Neuronal stem cell (in vitro differentiated cells): ENCODE data around the gene LRCH3.

Experiments
- DNase-seq: peaks from one replicate; pipeline ENCODE4 v3.0.0-alpha.2; 2013; ENCODE audit warnings: low spot score
- H2AFZ ChIP-seq: one replicate; pipeline ENCODE4 v1.6.1; 2013; ENCODE audit warnings: mild to moderate bottlenecking, low read length, inconsistent platforms
- H2AK5ac ChIP-seq: 2 replicates; pipeline ENCODE4 v1.6.1; 2013; ENCODE audit warnings: low read depth, mild to moderate bottlenecking, inconsistent platforms, low read length, moderate library complexity, mixed read lengths
- H2BK120ac ChIP-seq: 2 replicates; pipeline ENCODE4 v1.6.1; 2013; ENCODE audit warnings: low read depth, mild to moderate bottlenecking, inconsistent platforms, low read length, moderate library complexity, mixed read lengths
- H2BK12ac ChIP-seq: one replicate; pipeline ENCODE4 v1.6.1; 2013; ENCODE audit warnings: low read length, inconsistent platforms
- H2BK15ac ChIP-seq: 2 replicates; pipeline ENCODE4 v1.6.1; 2013; ENCODE audit warnings: mild to moderate bottlenecking, low read length, inconsistent platforms, mixed read lengths
- H2BK5ac ChIP-seq: one replicate; pipeline ENCODE4 v1.6.1; 2013; ENCODE audit warnings: inconsistent platforms, mild to moderate bottlenecking, low read length, moderate library complexity
- H3K14ac ChIP-seq: one replicate; pipeline ENCODE4 v1.6.1; 2013; ENCODE audit warnings: low read length, inconsistent platforms
- H3K18ac ChIP-seq: 2 replicates; pipeline ENCODE4 v1.6.1; 2013; ENCODE audit warnings: low read length, inconsistent platforms
- H3K23ac ChIP-seq: 2 replicates; pipeline ENCODE4 v1.6.1; 2013; ENCODE audit warnings: low read depth, mild to moderate bottlenecking, mixed read lengths, low read length, inconsistent platforms; ENCODE audit not compliant: poor library complexity
- H3K27ac ChIP-seq: replicated peaks from 3 replicates; pipeline ENCODE4 v1.5.1; 2013; ENCODE audit warnings: low read length, inconsistent platforms
- H3K27me3 ChIP-seq, 3 experiments: 2 replicates each; pipeline ENCODE4 v1.6.1; 2013; ENCODE audit warnings: low read length in 3 of 3, mild to moderate bottlenecking in 2 of 3, inconsistent platforms in 1 of 3, low read depth in 1 of 3, mixed read lengths in 1 of 3, moderate library complexity in 1 of 3; ENCODE audit not compliant: control insufficient read depth in 3 of 3, insufficient read depth in 3 of 3
- H3K36me3 ChIP-seq, 2 donors: replicated peaks in 1 of 2; 2 replicates each; pipeline ENCODE4 v1.6.1; 2013; ENCODE audit warnings: low read length in 2 of 2; ENCODE audit not compliant: control insufficient read depth in 2 of 2, insufficient read depth in 2 of 2
- H3K4ac ChIP-seq: 2 replicates; pipeline ENCODE4 v1.6.1; 2013; ENCODE audit warnings: inconsistent platforms, mild to moderate bottlenecking, low read length, moderate library complexity
- H3K4me1 ChIP-seq, 2 donors: 1 replicate in 1 of 2; 2 replicates in 1 of 2; pipeline ENCODE4 v1.6.1; 2013; ENCODE audit warnings: low read length in 2 of 2, low read depth in 1 of 2; ENCODE audit not compliant: control insufficient read depth in 2 of 2, insufficient read depth in 1 of 2
- H3K4me2 ChIP-seq: one replicate; pipeline ENCODE4 v1.6.1; 2013; ENCODE audit warnings: mild to moderate bottlenecking, low read length, inconsistent platforms; ENCODE audit not compliant: insufficient read depth, poor library complexity, severe bottlenecking
- H3K4me3 ChIP-seq, 2 donors: 2 replicates each; pipeline ENCODE4 v1.5.1; 2013; ENCODE audit warnings: low read length in 2 of 2, mild to moderate bottlenecking in 2 of 2, inconsistent platforms in 1 of 2, moderate library complexity in 1 of 2
- H3K79me1 ChIP-seq: one replicate; pipeline ENCODE4 v1.6.1; 2013; ENCODE audit warnings: low read depth, mild to moderate bottlenecking, inconsistent platforms, low read length, moderate library complexity
- H3K9ac ChIP-seq: one replicate; pipeline ENCODE4 v1.6.1; 2013; ENCODE audit warnings: mild to moderate bottlenecking, low read depth, low read length, inconsistent platforms; ENCODE audit not compliant: poor library complexity
- H3K9me3 ChIP-seq, 2 donors: replicated peaks in 1 of 2; 2 replicates each; pipeline versions ENCODE3 to v1.6.1; 2013; ENCODE audit warnings: low read length in 2 of 2, mild to moderate bottlenecking in 2 of 2, inconsistent platforms in 1 of 2, low read depth in 1 of 2, mixed read lengths in 1 of 2, moderate library complexity in 1 of 2; ENCODE audit not compliant: control insufficient read depth in 2 of 2, insufficient read depth in 1 of 2
- H4K8ac ChIP-seq: one replicate; pipeline ENCODE4 v1.6.1; 2013; ENCODE audit warnings: low read depth, mild to moderate bottlenecking, inconsistent platforms, low read length, moderate library complexity
- H4K91ac ChIP-seq: one replicate; pipeline ENCODE4 v1.6.1; 2013; ENCODE audit warnings: low read length, low read depth, mild to moderate bottlenecking, inconsistent platforms; ENCODE audit not compliant: poor library complexity
- WGBS, 2 donors: extraction: QIAGEN DNeasy Blood & Tissue Kit; methylation state at CpG; one replicate each; pipeline ENCODE4 v1.1.7; 2013; ENCODE audit warnings: missing lambda C conversion rate in 2 of 2, mixed read lengths in 1 of 2; ENCODE audit not compliant: insufficient read length in 2 of 2, insufficient replicate concordance in 1 of 2; ENCODE audit errors: extremely low coverage in 2 of 2; 5-methylcytosine and 5-hydroxymethylcytosine counted together

LRCH3 gene

DNA sequence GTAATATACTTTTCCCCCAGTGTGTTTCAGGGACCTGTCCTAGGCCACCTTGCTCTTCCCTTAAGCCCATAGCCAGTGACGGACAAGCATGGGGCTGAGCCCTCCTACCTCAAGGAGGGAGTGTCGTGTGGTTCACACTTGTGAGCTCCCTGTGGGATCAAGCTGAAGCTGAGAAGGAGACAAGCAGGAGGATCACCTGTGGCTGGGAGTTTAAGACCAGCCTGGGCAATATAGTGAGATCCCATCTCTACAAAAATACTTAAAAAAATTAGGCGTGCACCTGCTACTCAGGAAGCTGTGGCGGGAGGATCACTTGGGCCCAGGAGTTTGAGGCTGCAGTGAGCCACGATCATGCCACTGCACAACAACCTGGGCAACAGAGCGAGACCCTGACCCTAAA lies 82.3 kb downstream of the LRCH3 start:
- Histone ChIP-seq H3K36me3 (peaks cover 25 to 87% of the 10 kb centered on the region in 2 donors), H4K8ac (no peak overlapping the region), H3K4ac (no peak overlapping the region), H3K4me3 (no peak overlapping the region), H3K9ac (no peak overlapping the region), H2BK120ac (no peak overlapping the region), H2BK5ac (no peak overlapping the region), H3K27me3 (no peaks in the 10 kb centered on the region), H2AFZ (no peak overlapping the region), H3K18ac (no peak overlapping the region), H3K79me1 (no peaks in the 10 kb centered on the region), H4K91ac (no peak overlapping the region), H3K23ac (no peak overlapping the region), H2BK15ac (no peak overlapping the region), H3K9me3 (peaks cover 4 to 16% of the 10 kb centered on the region in 2 donors), H2AK5ac (no peak overlapping the region), H3K27ac (no peak overlapping the region), H3K14ac (no peak overlapping the region), H3K4me1 (no peaks in the 10 kb centered on the region), H3K4me2 (no peak overlapping the region), H2BK12ac (no peak overlapping the region)
- DNase-seq, result no peak
- WGBS, 2 donors, result no CpG with 5 or more reads among the region's 6 CpGs

DNA sequence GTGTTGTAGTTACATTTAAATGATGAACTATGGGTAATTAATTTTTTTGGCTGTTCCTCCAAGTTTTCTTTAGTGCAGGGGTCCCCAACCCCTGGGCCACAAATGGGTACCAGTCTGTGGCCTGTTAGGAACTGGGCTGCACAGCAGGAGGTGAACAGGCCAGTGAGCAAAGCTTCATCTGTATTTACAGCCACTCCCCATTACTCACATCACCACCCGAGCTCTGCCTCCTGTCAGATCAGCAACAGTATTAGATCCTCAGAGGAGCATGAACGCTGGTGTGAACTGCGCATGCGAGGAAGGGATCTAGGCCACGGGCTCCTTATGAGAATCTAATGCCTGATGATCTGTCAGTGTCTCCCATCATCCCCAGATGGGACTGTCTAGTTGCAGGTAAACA lies 83.0 kb downstream of the LRCH3 start:
- Histone ChIP-seq H3K79me1 (no peaks in the 10 kb centered on the region), H2BK5ac (no peak overlapping the region), H3K4me2 (no peak overlapping the region), H2AFZ (no peak overlapping the region), H3K27me3 (no peaks in the 10 kb centered on the region), H3K9ac (no peak overlapping the region), H2BK120ac (no peak overlapping the region), H3K23ac (no peak overlapping the region), H3K14ac (no peak overlapping the region), H2BK15ac (no peak overlapping the region), H3K4ac (no peak overlapping the region), H4K8ac (no peak overlapping the region), H4K91ac (no peak overlapping the region), H3K18ac (no peak overlapping the region), H2AK5ac (no peak overlapping the region), H3K4me3 (no peak overlapping the region), H3K4me1 (no peaks in the 10 kb centered on the region), H2BK12ac (no peak overlapping the region), H3K27ac (no peak overlapping the region), H3K9me3 (peaks cover 4 to 23% of the 10 kb centered on the region in 2 donors), H3K36me3 (peaks cover 25 to 87% of the 10 kb centered on the region in 2 donors)
- no peak for DNase-seq
- no CpG with 5 or more reads among the region's 5 CpGs for WGBS, 2 donors

DNA sequence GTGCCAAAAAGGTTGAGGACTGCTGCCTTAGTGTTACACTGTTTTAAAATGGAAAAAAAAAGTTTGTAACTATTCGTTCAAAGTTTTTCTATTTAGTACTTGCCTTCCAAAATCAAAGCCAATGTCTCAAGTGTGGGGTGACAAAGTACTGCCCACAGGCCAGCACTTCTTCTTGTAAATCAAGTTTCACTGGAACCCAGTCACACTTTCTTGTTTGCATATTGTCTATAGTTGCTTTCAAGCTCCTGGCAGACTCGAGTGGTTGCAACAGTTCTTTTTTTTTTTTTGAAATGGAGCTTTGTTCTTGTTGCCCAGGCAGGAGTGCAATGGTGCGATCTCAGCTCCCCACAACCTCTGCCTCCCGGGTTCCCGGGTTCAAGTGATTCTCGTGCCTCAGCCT lies 83.6 kb downstream of the LRCH3 start:
- Histone ChIP-seq H2BK12ac (no peak overlapping the region), H4K91ac (no peak overlapping the region), H2BK5ac (no peak overlapping the region), H3K27ac (no peak overlapping the region), H2AFZ (no peak overlapping the region), H2BK15ac (no peak overlapping the region), H3K9ac (no peak overlapping the region), H3K4me2 (no peak overlapping the region), H3K23ac (no peak overlapping the region), H2BK120ac (no peak overlapping the region), H3K79me1 (no peaks in the 10 kb centered on the region), H3K4ac (no peak overlapping the region), H3K4me3 (no peak overlapping the region), H3K36me3 (peaks cover 25 to 89% of the 10 kb centered on the region in 2 donors), H3K18ac (no peak overlapping the region), H3K14ac (no peak overlapping the region), H2AK5ac (no peak overlapping the region), H3K4me1 (no peaks in the 10 kb centered on the region), H3K9me3 (peaks cover 4 to 23% of the 10 kb centered on the region in 2 donors), H3K27me3 (no peaks in the 10 kb centered on the region), H4K8ac (no peak overlapping the region)
- no peak for DNase-seq
- no CpG with 5 or more reads among the region's 6 CpGs for WGBS, 2 donors

DNA sequence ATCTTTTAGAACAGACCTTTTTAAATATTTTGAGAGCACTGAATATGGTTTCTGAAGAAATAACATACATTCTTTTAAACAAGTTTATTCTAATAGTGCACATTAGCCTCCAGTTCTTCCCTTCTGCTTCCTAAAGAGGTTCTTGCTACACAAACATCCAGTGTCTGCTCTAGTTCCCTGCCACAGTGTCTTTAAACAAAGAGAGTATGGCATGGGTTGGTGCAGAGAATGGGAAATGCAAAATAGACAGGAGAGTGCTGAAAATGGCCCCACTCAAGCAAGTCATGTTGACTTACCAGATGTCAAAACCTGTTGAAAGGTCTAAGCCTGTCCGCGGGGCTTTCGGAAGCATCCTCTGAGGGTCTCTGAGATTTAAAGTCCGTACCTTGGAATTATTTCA lies 86.8 kb downstream of the LRCH3 start:
- H3K9ac ChIP-seq, result no peak overlapping the region
- no peak overlapping the region for H3K14ac ChIP-seq
- no peak overlapping the region for H3K4me3 ChIP-seq
- no peak for DNase-seq
- no peak overlapping the region for H4K91ac ChIP-seq
- H2BK5ac ChIP-seq, result no peak overlapping the region
- H3K4me2 ChIP-seq, result no peak overlapping the region
- no peak overlapping the region for H3K18ac ChIP-seq
- H3K27me3 ChIP-seq, result no peaks in the 10 kb centered on the region
- H2AFZ ChIP-seq, result no peak overlapping the region
- no peak overlapping the region for H2BK120ac ChIP-seq
- peaks cover 4 to 23% of the 10 kb centered on the region in 2 donors for H3K9me3 ChIP-seq
- no peak overlapping the region for H3K23ac ChIP-seq
- no CpG with 5 or more reads among the region's 4 CpGs for WGBS, 2 donors
- no peak overlapping the region for H2BK15ac ChIP-seq
- H2BK12ac ChIP-seq, result no peak overlapping the region
- no peak overlapping the region for H3K27ac ChIP-seq
- peaks cover 14 to 28% of the 10 kb centered on the region in 2 donors for H3K4me1 ChIP-seq
- no peaks in the 10 kb centered on the region for H3K79me1 ChIP-seq
- no peak overlapping the region for H4K8ac ChIP-seq
- no peak overlapping the region for H2AK5ac ChIP-seq
- no peak overlapping the region for H3K4ac ChIP-seq
- peaks cover 14 to 57% of the 10 kb centered on the region in 2 donors for H3K36me3 ChIP-seq
